Ishikawa (cell line): ENCODE data around the gene SH3BP2.

Source experiments
- EGR1 ChIP-seq: IDR thresholded peaks from 2 replicates; pipeline ENCODE4 v1.6.1; 2012
- EP300 ChIP-seq: IDR thresholded peaks from 2 replicates; pipeline ENCODE4 v1.6.1; 2012; ENCODE audit warnings: borderline replicate concordance
- FOXM1 ChIP-seq: IDR thresholded peaks from 2 replicates; pipeline ENCODE4 v1.6.1; 2012; ENCODE audit warnings: low read depth, borderline replicate concordance
- MAX ChIP-seq: IDR thresholded peaks from 2 replicates; pipeline ENCODE4 v1.6.1; 2012
- NFIC ChIP-seq: IDR thresholded peaks from 2 replicates; pipeline ENCODE4 v1.6.1; 2012
- REST ChIP-seq: IDR thresholded peaks from 2 replicates; pipeline ENCODE4 v1.6.1; 2012; ENCODE audit warnings: low read depth, mild to moderate bottlenecking
- TCF12 ChIP-seq: IDR thresholded peaks from 2 replicates; pipeline ENCODE4 v1.6.1; 2012; ENCODE audit warnings: low read depth
- TEAD4 ChIP-seq: IDR thresholded peaks from 2 replicates; pipeline ENCODE4 v1.6.1; 2012
- YY1 ChIP-seq: IDR thresholded peaks from 2 replicates; pipeline ENCODE4 v1.6.1; 2012; ENCODE audit warnings: low read depth

- TF ChIP-seq EP300 (no peak), FOXM1 (no peak), REST (no peak), TCF12 (no peak), YY1 (no peak), EGR1 (no peak), NFIC (no peak), MAX (no peak), TEAD4 (no peak)
Measured at GRCh38 chr4:2796849-2797544, 4.1 kb downstream of the SH3BP2 start.
